Endodermal cell (in vitro differentiated cells): ENCODE data around the gene HAL. TPM values are rescaled to one million over a fixed set of nuclear protein-coding genes. Genes with fewer than 3 reads are reported as not detected.

ENCODE experiments used
- DNase-seq: peaks from one replicate; pipeline ENCODE4 v3.0.0-alpha.2; 2017
- H3K27ac ChIP-seq: 2 replicates; pipeline ENCODE4 v1.5.1; 2013; ENCODE audit warnings: mild to moderate bottlenecking, low read depth, low read length, moderate library complexity
- H3K27me3 ChIP-seq: 2 replicates; pipeline ENCODE4 v1.6.1; 2013; ENCODE audit warnings: mild to moderate bottlenecking, low read length, moderate library complexity; ENCODE audit not compliant: insufficient read depth, control insufficient read depth, poor library complexity, severe bottlenecking
- H3K36me3 ChIP-seq: 2 replicates; pipeline ENCODE4 v1.7.0; 2013; ENCODE audit warnings: mild to moderate bottlenecking, low read length, moderate library complexity; ENCODE audit not compliant: control insufficient read depth, insufficient read depth
- H3K4me1 ChIP-seq: one replicate; pipeline ENCODE4 v1.7.0; 2013; ENCODE audit warnings: low read length; ENCODE audit not compliant: control insufficient read depth, insufficient read depth
- H3K4me3 ChIP-seq: 2 replicates; pipeline ENCODE4 v1.5.1; 2013; ENCODE audit warnings: mild to moderate bottlenecking, low read length, moderate library complexity
- H3K9ac ChIP-seq: 2 replicates; pipeline ENCODE4 v1.6.1; 2013; ENCODE audit warnings: mild to moderate bottlenecking, low read length, moderate library complexity; ENCODE audit not compliant: poor library complexity, severe bottlenecking; ENCODE audit errors: extremely low read depth
- H3K9me3 ChIP-seq: 2 replicates; pipeline ENCODE4 v1.6.1; 2013; ENCODE audit warnings: mild to moderate bottlenecking, low read length, moderate library complexity; ENCODE audit not compliant: control insufficient read depth
- H3K27ac Mint-ChIP-seq: 2 replicates; pipeline ENCODE4 v1.8.0; 2020; ENCODE audit warnings: mixed read lengths
- H3K27me3 Mint-ChIP-seq: 2 replicates; pipeline ENCODE4 v1.8.0; 2021; ENCODE audit warnings: mild to moderate bottlenecking, mixed read lengths; ENCODE audit not compliant: insufficient read depth
- H3K36me3 Mint-ChIP-seq: 2 replicates; pipeline ENCODE4 v1.8.0; 2020; ENCODE audit warnings: low read depth, mixed read lengths
- H3K4me1 Mint-ChIP-seq: 2 replicates; pipeline ENCODE4 v1.8.0; 2020; ENCODE audit warnings: mixed read lengths
- H3K4me3 Mint-ChIP-seq: 2 replicates; pipeline ENCODE4 v1.8.0; 2020; ENCODE audit warnings: mild to moderate bottlenecking, moderate library complexity, mixed read lengths
- H3K9me3 Mint-ChIP-seq: 2 replicates; pipeline ENCODE4 v1.8.0; 2020; ENCODE audit warnings: mild to moderate bottlenecking, mixed read lengths
- CTCF ChIP-seq: fragments of 200-600 bp; sonication (generic); conservative IDR thresholded peaks from 2 replicates; pipeline ENCODE4 v1.5.0; 2021; ENCODE audit warnings: antibody characterized with exemption, mild to moderate bottlenecking
- WGBS, 2 experiments: methylation state at CpG; one replicate each; pipeline versions ENCODE4 v1.1.5 to v1.1.7; 2013; ENCODE audit warnings: missing lambda C conversion rate in 2 of 2, mixed read lengths in 1 of 2; ENCODE audit not compliant: insufficient coverage in 1 of 2, insufficient read length in 1 of 2; 5-methylcytosine and 5-hydroxymethylcytosine counted together
- total RNA-seq, 2 donors: library from RNA; stranded (reverse); fragmentation: NEBNext Ultra II Directional in 1 of 2; extraction: Animal tissue kit (Norgen Biotek cat#: 25700) in 1 of 2; gene quantifications; 2 replicates in 1 of 2; 3 replicates in 1 of 2; pipeline ENCODE4 v1.2.1, GENCODE V29; 2021

The HAL gene
- total RNA-seq, 2 donors from 2014 or later = 0.31 to 0.49 TPM

GRCh38 chr12:96034621-96035282 is 38.6 kb upstream of the HAL start:
- Mint-ChIP-seq H3K4me1 (peaks cover 9% of the 10 kb centered on the region), H3K27me3 (no peaks in the 10 kb centered on the region), H3K36me3 (no peaks in the 10 kb centered on the region), H3K9me3 (no peaks in the 10 kb centered on the region), H3K4me3 (no peak overlapping the region), H3K27ac (no peak overlapping the region)
- Histone ChIP-seq H3K27ac (no peak overlapping the region), H3K9me3 (no peaks in the 10 kb centered on the region), H3K9ac (peak overlapping the region; percentile 43), H3K36me3 (no peaks in the 10 kb centered on the region), H3K27me3 (no peaks in the 10 kb centered on the region), H3K4me3 (peak overlapping the region; percentile 97), H3K4me1 (no peaks in the 10 kb centered on the region)
- WGBS, 2 experiments = 2 to 5% methylated on average over 18 to 25 of the region's 25 CpGs
- peak; percentile 80 for DNase-seq
- no peak for TF ChIP-seq CTCF

- 81 to 93% methylated on average over 2 to 6 of the region's 7 CpGs for WGBS, 2 experiments
- no peaks in the 10 kb centered on the region for H3K27me3 Mint-ChIP-seq
- Histone ChIP-seq H3K36me3 (no peaks in the 10 kb centered on the region), H3K4me1 (no peaks in the 10 kb centered on the region), H3K27ac (no peak overlapping the region), H3K27me3 (no peaks in the 10 kb centered on the region), H3K9me3 (no peaks in the 10 kb centered on the region), H3K4me3 (peak overlapping the region; percentile 97), H3K9ac (no peak overlapping the region)
- H3K36me3 Mint-ChIP-seq = no peaks in the 10 kb centered on the region
- no peak overlapping the region for H3K27ac Mint-ChIP-seq
- TF ChIP-seq CTCF = no peak
- H3K4me1 Mint-ChIP-seq = peaks cover 8% of the 10 kb centered on the region
- H3K4me3 Mint-ChIP-seq = no peak overlapping the region
- H3K9me3 Mint-ChIP-seq = no peaks in the 10 kb centered on the region
- no peak for DNase-seq
Measured at GRCh38 chr12:96033549-96034389, 37.6 kb upstream of the HAL start.

- H3K4me1 Mint-ChIP-seq = peaks cover 8% of the 10 kb centered on the region
- peaks cover 21% of the 10 kb centered on the region for H3K36me3 ChIP-seq
- H3K4me3 Mint-ChIP-seq = no peak overlapping the region
- WGBS, 2 experiments = 91 to 94% methylated on average over 1 to 2 of the region's 2 CpGs
- H3K27ac ChIP-seq = no peak overlapping the region
- no peaks in the 10 kb centered on the region for H3K27me3 Mint-ChIP-seq
- no peak overlapping the region for H3K9ac ChIP-seq
- DNase-seq = no peak
- H3K27me3 ChIP-seq = no peaks in the 10 kb centered on the region
- H3K9me3 ChIP-seq = no peaks in the 10 kb centered on the region
- no peak overlapping the region for H3K27ac Mint-ChIP-seq
- no peaks in the 10 kb centered on the region for H3K9me3 Mint-ChIP-seq
- no peak overlapping the region for H3K4me3 ChIP-seq
- H3K4me1 ChIP-seq = peaks cover 2% of the 10 kb centered on the region
- TF ChIP-seq CTCF = no peak
- H3K36me3 Mint-ChIP-seq = peaks cover 18% of the 10 kb centered on the region
Measured at GRCh38 chr12:96029826-96030225, 33.7 kb upstream of the HAL start.
